Measurements from ENCODE around the gene HSF4. TPM values are rescaled to one million over a fixed set of nuclear protein-coding genes. Genes with fewer than 3 reads are reported as not detected.

HSF4 gene
- total and polyA plus RNA-seq, 2 donors (not counting 3 experiments of a cell fraction or from before 2014, with no cell fraction given): 4.8 to 5.5 TPM

GRCh38 chr16:67169011-67169451 lies 4.5 kb downstream of the HSF4 start:
- intact Hi-C loops (cut with micrococcal nuclease): no loop called here
- H3K4me2 ChIP-seq (ENCODE audit: insufficient read depth, low read length): no peak overlapping the region
- ChIA-PET CTCF (interaction anchor here (0.6 to 4.2 kb wide), 11 partner anchors 9 to 215 kb away, joined by 3 to 29 read pairs (median 8); partner anchors contain the start of genes EXOC3L1, FBXL8, MATCAP1 and TRADD), POLR2A (no interaction called here)
- FAIRE-seq (no peak), DNase-seq (ENCODE audit: low read depth, low spot score) (no peak)
- no TSS peak for BruUV-seq (replicated peaks)
- H4K20me1 ChIP-seq (replicated peaks; ENCODE audit: control insufficient read depth, extremely low read depth, insufficient read depth, low read length): no peaks in the 10 kb centered on the region
- no peaks in the 10 kb centered on the region for H3K9me3 ChIP-seq (replicated peaks; ENCODE audit: control insufficient read depth, insufficient read depth, low read length)
- no peaks in the 10 kb centered on the region for H3K9me1 ChIP-seq (replicated peaks; ENCODE audit: control insufficient read depth, extremely low read depth, insufficient read depth, low read length)
- H3K4me1 ChIP-seq (ENCODE audit: control insufficient read depth, extremely low read depth, insufficient read depth, low read length): peaks cover 23% of the 10 kb centered on the region
- TF ChIP-seq POLR2AphosphoS5 (IDR thresholded peaks at IDR 0.05; ENCODE audit: insufficient read depth, low read depth, low read length) (no peak), EZH2 (IDR thresholded peaks at IDR 0.05; ENCODE audit: borderline replicate concordance, low read depth, low read length, severe bottlenecking) (no peak), FOS (IDR thresholded peaks at IDR 0.05; ENCODE audit: borderline replicate concordance, insufficient read depth, low read length) (no peak), GATA2 (IDR thresholded peaks at IDR 0.05; ENCODE audit: insufficient read depth, insufficient read length, low read depth, low read length) (no peak), POLR2A (IDR thresholded peaks at IDR 0.05; ENCODE audit: low read depth, low read length) (no peak), MYC (IDR thresholded peaks at IDR 0.05; ENCODE audit: low read depth, low read length) (no peak)
- H3K9ac ChIP-seq (replicated peaks; ENCODE audit: extremely low read depth, insufficient read depth, low read length): no peak overlapping the region
- H3K36me3 ChIP-seq (ENCODE audit: control insufficient read depth in 2 of 2, extremely low read depth in 1 of 2, insufficient read depth in 2 of 2, low read length in 2 of 2): no peaks in the 10 kb centered on the region
- dilution Hi-C loops (cut with MboI; ENCODE audit: extremely low pct_ligation_motif_present, low sequenced_read_pairs): no loop called here
- no peaks in the 10 kb centered on the region for H3K79me2 ChIP-seq (ENCODE audit: control insufficient read depth, insufficient read depth, low read length)
- no peak overlapping the region for H2AFZ ChIP-seq (ENCODE audit: low read depth, low read length)
- no peak overlapping the region for H3K27ac ChIP-seq (ENCODE audit: insufficient read depth, low read depth, low read length)
- H3K27me3 ChIP-seq (ENCODE audit: control insufficient read depth in 2 of 2, insufficient read depth in 2 of 2, low read length in 2 of 2): peaks cover 24 to 30% of the 10 kb centered on the region in 2 experiments
- no peak overlapping the region for H3K4me3 ChIP-seq (replicated peaks in 1 of 3; ENCODE audit: insufficient read depth in 1 of 3, low read depth in 1 of 3, low read length in 3 of 3)

- no peaks in the 10 kb centered on the region for H3K79me2 ChIP-seq (ENCODE audit: control insufficient read depth, insufficient read depth, low read length)
- H3K27ac ChIP-seq (ENCODE audit: insufficient read depth, low read depth, low read length): peak overlapping the region; percentile 41
- peak overlapping the region; percentile 29 to 50 (median 34) for H3K4me3 ChIP-seq (replicated peaks in 1 of 3; ENCODE audit: insufficient read depth in 1 of 3, low read depth in 1 of 3, low read length in 3 of 3)
- H3K27me3 ChIP-seq (ENCODE audit: control insufficient read depth in 2 of 2, insufficient read depth in 2 of 2, low read length in 2 of 2): peaks cover 19 to 25% of the 10 kb centered on the region in 2 experiments
- peaks cover 24% of the 10 kb centered on the region for H3K4me1 ChIP-seq (ENCODE audit: control insufficient read depth, extremely low read depth, insufficient read depth, low read length)
- ChIA-PET CTCF (interaction anchor here (1.0 to 4.2 kb wide), 10 partner anchors 9 to 216 kb away, joined by 4 to 29 read pairs (median 8); partner anchors contain the start of genes EXOC3L1, FBXL8, MATCAP1 and TRADD), POLR2A (interaction anchor here (1.0 to 1.2 kb wide), 2 partner anchors 9 to 10 kb away, joined by 3 to 6 read pairs; partner anchors contain the start of genes FBXL8 and TRADD)
- FAIRE-seq (peak; percentile 28), DNase-seq (ENCODE audit: low read depth, low spot score) (peak; percentile 35)
- no peaks in the 10 kb centered on the region for H3K9me1 ChIP-seq (replicated peaks; ENCODE audit: control insufficient read depth, extremely low read depth, insufficient read depth, low read length)
- H3K9ac ChIP-seq (replicated peaks; ENCODE audit: extremely low read depth, insufficient read depth, low read length): peak overlapping the region; percentile 53
- H3K9me3 ChIP-seq (replicated peaks; ENCODE audit: control insufficient read depth, insufficient read depth, low read length): no peaks in the 10 kb centered on the region
- peak overlapping the region; percentile 80 for H2AFZ ChIP-seq (ENCODE audit: low read depth, low read length)
- H3K36me3 ChIP-seq (ENCODE audit: control insufficient read depth in 2 of 2, extremely low read depth in 1 of 2, insufficient read depth in 2 of 2, low read length in 2 of 2): no peaks in the 10 kb centered on the region
- BruUV-seq (replicated peaks): no TSS peak
- intact Hi-C loops (cut with micrococcal nuclease) (no loop called here), dilution Hi-C loops (cut with MboI; ENCODE audit: extremely low pct_ligation_motif_present, low sequenced_read_pairs) (no loop called here)
- TF ChIP-seq JUN (IDR thresholded peaks at IDR 0.05; ENCODE audit: borderline replicate concordance, insufficient read depth, insufficient read length, low read depth) (no peak), EZH2 (IDR thresholded peaks at IDR 0.05; ENCODE audit: borderline replicate concordance, low read depth, low read length, severe bottlenecking) (no peak), POLR2AphosphoS5 (IDR thresholded peaks at IDR 0.05; ENCODE audit: insufficient read depth, low read depth, low read length) (no peak), POLR2A (IDR thresholded peaks at IDR 0.05; ENCODE audit: low read depth, low read length) (no peak), FOS (IDR thresholded peaks at IDR 0.05; ENCODE audit: borderline replicate concordance, insufficient read depth, low read length) (no peak), CTCF (IDR thresholded peaks at IDR 0.05; ENCODE audit: extremely low read depth in 1 of 2, insufficient read depth in 1 of 2, low read depth in 1 of 2, low read length in 2 of 2) (peak; percentile 58 to 78)
- peak overlapping the region; percentile 77 for H3K4me2 ChIP-seq (ENCODE audit: insufficient read depth, low read length)
- H4K20me1 ChIP-seq (replicated peaks; ENCODE audit: control insufficient read depth, extremely low read depth, insufficient read depth, low read length): no peaks in the 10 kb centered on the region
Measured at GRCh38 chr16:67169642-67170167, 5.2 kb downstream of the HSF4 start.

Measured in endothelial cell of umbilical vein (primary cell).